KMS-11 (cell line): Measurements from ENCODE around the gene MSI2.

Experiments used
- H2AFZ ChIP-seq: fragments of 200-600 bp; sonication (generic); 2 replicates; pipeline ENCODE4 v1.6.1; 2016; ENCODE audit warnings: antibody characterized with exemption, mixed run types, low read depth
- H3K27ac ChIP-seq: fragments of 200-600 bp; sonication (generic); 2 replicates; pipeline ENCODE4 v1.6.1; 2016; ENCODE audit warnings: mild to moderate bottlenecking, mixed run types
- H3K27me3 ChIP-seq: fragments of 200-600 bp; sonication (generic); 2 replicates; pipeline ENCODE4 v1.6.1; 2017; ENCODE audit warnings: mild to moderate bottlenecking, low read depth, mixed run types, moderate library complexity; ENCODE audit not compliant: insufficient read depth
- H3K36me3 ChIP-seq: fragments of 200-600 bp; sonication (generic); 2 replicates; pipeline ENCODE4 v1.6.1; 2017; ENCODE audit warnings: mild to moderate bottlenecking, mixed run types; ENCODE audit not compliant: insufficient read depth
- H3K4me1 ChIP-seq: fragments of 200-600 bp; sonication (generic); 2 replicates; pipeline ENCODE4 v1.6.1; 2016; ENCODE audit warnings: mild to moderate bottlenecking, low read depth, mixed run types; ENCODE audit not compliant: poor library complexity, severe bottlenecking
- H3K4me2 ChIP-seq: fragments of 200-600 bp; sonication (generic); 2 replicates; pipeline ENCODE4 v1.7.0; 2016; ENCODE audit warnings: mild to moderate bottlenecking, mixed run types
- H3K4me3 ChIP-seq: fragments of 200-600 bp; sonication (generic); IDR thresholded peaks from 2 replicates; pipeline ENCODE4 v1.6.1; 2017; ENCODE audit warnings: low read depth, low read length, mixed read lengths; ENCODE audit not compliant: insufficient read depth
- H3K79me2 ChIP-seq: fragments of 200-600 bp; sonication (generic); 2 replicates; pipeline ENCODE4 v1.6.1; 2016; ENCODE audit warnings: low read depth, mixed run types; ENCODE audit not compliant: insufficient read depth
- H3K9ac ChIP-seq: fragments of 200-600 bp; sonication (generic); 2 replicates; pipeline ENCODE4 v1.6.1; 2016; ENCODE audit warnings: mild to moderate bottlenecking, mixed run types
- H4K20me1 ChIP-seq: fragments of 200-600 bp; sonication (generic); 2 replicates; pipeline ENCODE4 v1.6.1; 2016; ENCODE audit warnings: mild to moderate bottlenecking, mixed run types; ENCODE audit not compliant: insufficient read depth
- CTCF ChIP-seq: fragments of 200-600 bp; sonication (generic); conservative IDR thresholded peaks from 2 replicates; pipeline ENCODE4 v1.6.1; 2017; ENCODE audit warnings: low read depth, mild to moderate bottlenecking, antibody characterized with exemption, low read length, moderate library complexity, mixed read lengths

Gene MSI2

GRCh38 chr17:57732062-57732461 is 475.7 kb downstream of the MSI2 start:
- H3K27ac ChIP-seq, result no peak overlapping the region

GRCh38 chr17:57733085-57733484 is 476.8 kb downstream of the MSI2 start:
- Histone ChIP-seq H3K36me3 (no peaks in the 10 kb centered on the region), H3K9ac (no peak overlapping the region), H3K4me3 (no peak overlapping the region), H3K4me2 (no peak overlapping the region), H3K27ac (no peak overlapping the region), H3K27me3 (no peaks in the 10 kb centered on the region), H3K79me2 (no peaks in the 10 kb centered on the region), H4K20me1 (no peaks in the 10 kb centered on the region), H3K4me1 (no peaks in the 10 kb centered on the region), H2AFZ (no peak overlapping the region)
- TF ChIP-seq CTCF, result no peak

More at GRCh38 chr17:57732062-57732461, 475.7 kb downstream of the MSI2 start:
- H3K4me3 ChIP-seq, result no peak overlapping the region
- no peaks in the 10 kb centered on the region for H3K36me3 ChIP-seq
- no peak for TF ChIP-seq CTCF
- no peaks in the 10 kb centered on the region for H3K27me3 ChIP-seq
- H4K20me1 ChIP-seq, result no peaks in the 10 kb centered on the region
- H3K4me1 ChIP-seq, result no peaks in the 10 kb centered on the region
- H3K9ac ChIP-seq, result no peak overlapping the region
- H3K4me2 ChIP-seq, result no peak overlapping the region
- no peak overlapping the region for H2AFZ ChIP-seq
- no peaks in the 10 kb centered on the region for H3K79me2 ChIP-seq
